ENCODE measurements around the gene CDH23.

CDH23 gene

GRCh38 chr10:71854031-71854430, 457.3 kb downstream of the CDH23 start:
- intact Hi-C loops (cut with DNase I; ENCODE audit: low total_unique reads): no loop called here
- Histone ChIP-seq H3K4me1 (peaks cover 0 to 14% (median 13%) of the 10 kb centered on the region in 4 donors), H3K36me3 (no peaks in the 10 kb centered on the region), H3K27me3 (no peaks in the 10 kb centered on the region), H3K9me3 (no peaks in the 10 kb centered on the region), H3K27ac (no peak overlapping the region), H3K4me3 (no peak overlapping the region)
- no peak for TF ChIP-seq CTCF (IDR thresholded peaks at IDR 0.05)
- DNase-seq: no peak

- H3K4me1 ChIP-seq: peaks cover 3 to 26% (median 20%) of the 10 kb centered on the region in 4 donors
- intact Hi-C loops (cut with DNase I; ENCODE audit: low total_unique reads): no loop called here
- no peak for TF ChIP-seq CTCF (IDR thresholded peaks at IDR 0.05)
- no peak for DNase-seq
- H3K9me3 ChIP-seq: no peaks in the 10 kb centered on the region
- H3K27ac ChIP-seq: no peak overlapping the region
- no peaks in the 10 kb centered on the region for H3K27me3 ChIP-seq
- no peaks in the 10 kb centered on the region for H3K36me3 ChIP-seq
- no peak overlapping the region for H3K4me3 ChIP-seq
These were observed 459.9 kb downstream of the CDH23 start for GRCh38 chr10:71856619-71857018.

GRCh38 chr10:71857934-71858890, 461.5 kb downstream of the CDH23 start:
- H3K4me1 ChIP-seq: peaks cover 3 to 28% (median 21%) of the 10 kb centered on the region in 4 donors
- H3K4me3 ChIP-seq: no peak overlapping the region
- H3K27me3 ChIP-seq: no peaks in the 10 kb centered on the region
- H3K9me3 ChIP-seq: no peaks in the 10 kb centered on the region
- no peak for TF ChIP-seq CTCF (IDR thresholded peaks at IDR 0.05)
- intact Hi-C loops (cut with DNase I; ENCODE audit: low total_unique reads): no loop called here
- no peaks in the 10 kb centered on the region for H3K36me3 ChIP-seq
- peak; percentile 69 to 76 for DNase-seq
- peak overlapping the region in 1 of 2 donors; percentile 89 for H3K27ac ChIP-seq

GRCh38 chr10:71860243-71861029, 463.7 kb downstream of the CDH23 start:
- Histone ChIP-seq H3K4me3 (no peak overlapping the region), H3K27me3 (no peaks in the 10 kb centered on the region), H3K36me3 (no peaks in the 10 kb centered on the region), H3K27ac (peak overlapping the region; percentile 76 to 97), H3K9me3 (no peaks in the 10 kb centered on the region), H3K4me1 (peaks cover 3 to 28% (median 21%) of the 10 kb centered on the region in 4 donors)
- TF ChIP-seq CTCF (IDR thresholded peaks at IDR 0.05): no peak
- intact Hi-C loops (cut with DNase I; ENCODE audit: low total_unique reads): no loop called here
- DNase-seq: peak; percentile 98 to 99

GRCh38 chr10:71863203-71863602, 466.5 kb downstream of the CDH23 start:
- TF ChIP-seq CTCF (IDR thresholded peaks at IDR 0.05): no peak
- intact Hi-C loops (cut with DNase I; ENCODE audit: low total_unique reads): no loop called here
- Histone ChIP-seq H3K9me3 (no peaks in the 10 kb centered on the region), H3K4me1 (peaks cover 3 to 31% (median 21%) of the 10 kb centered on the region in 4 donors), H3K36me3 (no peaks in the 10 kb centered on the region), H3K4me3 (no peak overlapping the region), H3K27me3 (no peaks in the 10 kb centered on the region), H3K27ac (peak overlapping the region in 1 of 2 donors; percentile 97)
- peak in 1 of 2 donors; percentile 3 for DNase-seq
